Chondrocyte (in vitro differentiated cells): ENCODE results near the gene TRIM58. TPM values are rescaled to one million over a fixed set of nuclear protein-coding genes. Genes with fewer than 3 reads are reported as not detected.

Experiments
- DNase-seq: peaks from one replicate; pipeline ENCODE4 v3.0.0; 2021; ENCODE audit warnings: mixed read lengths, low spot score
- H3K27ac Mint-ChIP-seq: one replicate; pipeline ENCODE4 v1.8.0; 2021; ENCODE audit warnings: mild to moderate bottlenecking, moderate library complexity, mixed read lengths; ENCODE audit not compliant: unreplicated experiment
- H3K27me3 Mint-ChIP-seq: 2 replicates; pipeline ENCODE4 v1.8.0; 2021; ENCODE audit warnings: low read depth, mixed read lengths
- H3K36me3 Mint-ChIP-seq: 2 replicates; pipeline ENCODE4 v1.8.0; 2021; ENCODE audit warnings: low read depth, mixed read lengths
- H3K4me1 Mint-ChIP-seq: 2 replicates; pipeline ENCODE4 v1.8.0; 2021; ENCODE audit warnings: low read depth, mild to moderate bottlenecking, mixed read lengths
- H3K4me3 Mint-ChIP-seq: one replicate; pipeline ENCODE4 v1.8.0; 2021; ENCODE audit warnings: mild to moderate bottlenecking, moderate library complexity, mixed read lengths; ENCODE audit not compliant: unreplicated experiment
- H3K9me3 Mint-ChIP-seq: 2 replicates; pipeline ENCODE4 v1.8.0; 2021; ENCODE audit warnings: low read depth, mixed read lengths
- CTCF ChIP-seq: fragments of 200-600 bp; sonication (generic); IDR thresholded peaks from 2 replicates; pipeline ENCODE4 v1.5.0; 2021; ENCODE audit warnings: antibody characterized with exemption, mild to moderate bottlenecking, moderate library complexity
- total RNA-seq: library from RNA; stranded (reverse); gene quantifications from 3 replicates; pipeline ENCODE4 v1.2.1, GENCODE V29; 2021

The TRIM58 gene
- total RNA-seq, 1 donor from 2014 or later: 0.70 TPM

GRCh38 chr1:247883346-247883745 is 26.4 kb downstream of the TRIM58 start:
- peaks cover 15% of the 10 kb centered on the region for H3K9me3 Mint-ChIP-seq
- no peak overlapping the region for H3K4me3 Mint-ChIP-seq
- no peak overlapping the region for H3K27ac Mint-ChIP-seq
- no peak for TF ChIP-seq CTCF
- no peaks in the 10 kb centered on the region for H3K27me3 Mint-ChIP-seq
- no peak for DNase-seq
- peaks cover 1% of the 10 kb centered on the region for H3K36me3 Mint-ChIP-seq
- H3K4me1 Mint-ChIP-seq: no peaks in the 10 kb centered on the region

DNA sequence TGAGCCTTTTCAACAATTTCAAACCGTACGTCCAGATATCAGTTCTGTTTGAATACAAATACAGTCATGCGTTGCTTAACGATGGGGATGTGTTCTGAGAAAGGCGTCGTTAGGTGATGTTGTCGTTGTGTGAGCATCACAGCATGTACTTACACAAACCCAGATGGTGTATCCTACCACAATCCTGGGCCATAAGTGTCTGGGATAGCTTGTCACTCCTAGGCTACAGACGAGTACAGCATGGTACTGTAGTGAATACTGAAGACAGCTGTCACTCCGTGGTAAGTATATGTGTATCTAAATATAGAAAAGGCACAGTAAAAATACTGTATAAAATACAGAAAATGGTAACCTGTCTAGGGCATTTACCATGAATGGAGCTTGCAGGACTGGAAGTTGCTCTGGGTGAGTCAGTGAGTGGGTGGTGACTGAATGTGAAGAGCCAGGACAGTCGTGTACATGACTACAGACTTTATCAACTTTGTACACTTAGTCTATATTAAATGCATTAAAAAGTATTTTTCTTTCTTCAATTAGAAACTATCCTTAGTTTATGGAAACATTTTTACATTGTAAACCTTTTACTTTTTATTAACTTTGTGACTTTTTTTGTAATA is 27.9 kb downstream of the TRIM58 start:
- H3K9me3 Mint-ChIP-seq: peaks cover 7% of the 10 kb centered on the region
- no peak for DNase-seq
- H3K27me3 Mint-ChIP-seq: no peaks in the 10 kb centered on the region
- no peaks in the 10 kb centered on the region for H3K4me1 Mint-ChIP-seq
- H3K27ac Mint-ChIP-seq: no peak overlapping the region
- no peak for TF ChIP-seq CTCF
- no peaks in the 10 kb centered on the region for H3K36me3 Mint-ChIP-seq
- H3K4me3 Mint-ChIP-seq: no peak overlapping the region

GRCh38 chr1:247895163-247895637 is 38.2 kb downstream of the TRIM58 start, which contains the start of gene OR2W3:
TSS of gene OR2W3 (plus strand) at chr1:247895587. CDS start at chr1:247895587, 0 bp downstream.
- Mint-ChIP-seq H3K4me3 (no peak within 1 kb of the TSS), H3K27ac (peak within 1 kb of the TSS; percentile 13), H3K4me1 (no peaks in the 10 kb centered on the region), H3K27me3 (no peaks in the 10 kb centered on the region), H3K36me3 (no peaks in the 10 kb centered on the region), H3K9me3 (peaks cover 24% of the 10 kb centered on the region)
- no peak for DNase-seq
- no peak for TF ChIP-seq CTCF

GRCh38 chr1:247895976-247896375 is 39.0 kb downstream of the TRIM58 start:
- Mint-ChIP-seq H3K9me3 (peaks cover 24% of the 10 kb centered on the region), H3K27me3 (no peaks in the 10 kb centered on the region), H3K36me3 (no peaks in the 10 kb centered on the region), H3K4me1 (no peaks in the 10 kb centered on the region), H3K27ac (no peak overlapping the region), H3K4me3 (no peak overlapping the region)
- DNase-seq: no peak
- TF ChIP-seq CTCF: no peak

GRCh38 chr1:247904122-247904521 is 47.1 kb downstream of the TRIM58 start:
- Mint-ChIP-seq H3K27me3 (no peaks in the 10 kb centered on the region), H3K4me3 (no peak overlapping the region), H3K27ac (no peak overlapping the region), H3K36me3 (no peaks in the 10 kb centered on the region), H3K9me3 (peaks cover 35% of the 10 kb centered on the region), H3K4me1 (peaks cover 7% of the 10 kb centered on the region)
- TF ChIP-seq CTCF: no peak
- no peak for DNase-seq
